ENCODE results near the gene KLHL29.

KLHL29 gene

GRCh38 chr2:23468474-23469141 is 83.6 kb downstream of the KLHL29 start:
- no peaks in the 10 kb centered on the region for H3K9me3 ChIP-seq (ENCODE audit: control insufficient read depth, insufficient read depth, low read length)
- no peaks in the 10 kb centered on the region for H3K36me3 ChIP-seq (ENCODE audit: insufficient read depth, low read length)
- H3K4me1 ChIP-seq (ENCODE audit: insufficient read depth, low read length): no peaks in the 10 kb centered on the region
- H3K9ac ChIP-seq (ENCODE audit: low read depth, low read length): no peak overlapping the region

GRCh38 chr2:23469142-23469540 is 84.2 kb downstream of the KLHL29 start:
- H3K9ac ChIP-seq (ENCODE audit: low read depth, low read length): no peak overlapping the region
- no peaks in the 10 kb centered on the region; the same call in 1 of the 2 replicates for H3K4me1 ChIP-seq (ENCODE audit: insufficient read depth, low read length)
- H3K36me3 ChIP-seq (ENCODE audit: insufficient read depth, low read length): no peaks in the 10 kb centered on the region
- H3K9me3 ChIP-seq (ENCODE audit: control insufficient read depth, insufficient read depth, low read length): no peaks in the 10 kb centered on the region

- Histone ChIP-seq H3K4me1 (ENCODE audit: insufficient read depth, low read length) (peaks cover 36% of the 10 kb centered on the region), H3K9me3 (ENCODE audit: control insufficient read depth, insufficient read depth, low read length) (no peaks in the 10 kb centered on the region), H3K36me3 (ENCODE audit: insufficient read depth, low read length) (no peaks in the 10 kb centered on the region), H3K9ac (ENCODE audit: low read depth, low read length) (no peak overlapping the region)
Observed at GRCh38 chr2:23475036-23475435, 90.1 kb downstream of the KLHL29 start.

GRCh38 chr2:23475473-23475872 is 90.5 kb downstream of the KLHL29 start:
- no peaks in the 10 kb centered on the region for H3K9me3 ChIP-seq (ENCODE audit: control insufficient read depth, insufficient read depth, low read length)
- no peak overlapping the region for H3K9ac ChIP-seq (ENCODE audit: low read depth, low read length)
- H3K36me3 ChIP-seq (ENCODE audit: insufficient read depth, low read length): no peaks in the 10 kb centered on the region
- H3K4me1 ChIP-seq (ENCODE audit: insufficient read depth, low read length): peaks cover 38% of the 10 kb centered on the region

- H3K9me3 ChIP-seq (ENCODE audit: control insufficient read depth, insufficient read depth, low read length): no peaks in the 10 kb centered on the region
- H3K4me1 ChIP-seq (ENCODE audit: insufficient read depth, low read length): peaks cover 44% of the 10 kb centered on the region
- H3K36me3 ChIP-seq (ENCODE audit: insufficient read depth, low read length): no peaks in the 10 kb centered on the region
- no peak overlapping the region for H3K9ac ChIP-seq (ENCODE audit: low read depth, low read length)
Observed at GRCh38 chr2:23476786-23477185, 91.8 kb downstream of the KLHL29 start.

GRCh38 chr2:23477392-23477791 is 92.4 kb downstream of the KLHL29 start:
- Histone ChIP-seq H3K36me3 (ENCODE audit: insufficient read depth, low read length) (no peaks in the 10 kb centered on the region), H3K9ac (ENCODE audit: low read depth, low read length) (no peak overlapping the region), H3K9me3 (ENCODE audit: control insufficient read depth, insufficient read depth, low read length) (no peaks in the 10 kb centered on the region), H3K4me1 (ENCODE audit: insufficient read depth, low read length) (peaks cover 47% of the 10 kb centered on the region)

GRCh38 chr2:23478087-23478932 is 93.3 kb downstream of the KLHL29 start:
- Histone ChIP-seq H3K9me3 (ENCODE audit: control insufficient read depth, insufficient read depth, low read length) (no peaks in the 10 kb centered on the region), H3K4me1 (ENCODE audit: insufficient read depth, low read length) (peaks cover 47% of the 10 kb centered on the region)

GRCh38 chr2:23478933-23479683 is 94.1 kb downstream of the KLHL29 start:
- peaks cover 47% of the 10 kb centered on the region for H3K4me1 ChIP-seq (ENCODE audit: insufficient read depth, low read length)
- H3K9ac ChIP-seq (ENCODE audit: low read depth, low read length): no peak overlapping the region
- H3K9me3 ChIP-seq (ENCODE audit: control insufficient read depth, insufficient read depth, low read length): no peaks in the 10 kb centered on the region
- no peaks in the 10 kb centered on the region for H3K36me3 ChIP-seq (ENCODE audit: insufficient read depth, low read length)

More at GRCh38 chr2:23478087-23478932, 93.3 kb downstream of the KLHL29 start:
- Histone ChIP-seq H3K9ac (ENCODE audit: low read depth, low read length) (no peak overlapping the region), H3K36me3 (ENCODE audit: insufficient read depth, low read length) (no peaks in the 10 kb centered on the region)

GRCh38 chr2:23480957-23481797 is 96.2 kb downstream of the KLHL29 start:
- no peaks in the 10 kb centered on the region for H3K9me3 ChIP-seq (ENCODE audit: control insufficient read depth, insufficient read depth, low read length)
- peaks cover 39% of the 10 kb centered on the region for H3K4me1 ChIP-seq (ENCODE audit: insufficient read depth, low read length)
- no peaks in the 10 kb centered on the region for H3K36me3 ChIP-seq (ENCODE audit: insufficient read depth, low read length)
- no peak overlapping the region for H3K9ac ChIP-seq (ENCODE audit: low read depth, low read length)

- no peaks in the 10 kb centered on the region for H3K9me3 ChIP-seq (ENCODE audit: control insufficient read depth, insufficient read depth, low read length)
- peaks cover 33% of the 10 kb centered on the region for H3K4me1 ChIP-seq (ENCODE audit: insufficient read depth, low read length)
- H3K9ac ChIP-seq (ENCODE audit: low read depth, low read length): no peak overlapping the region
- no peaks in the 10 kb centered on the region for H3K36me3 ChIP-seq (ENCODE audit: insufficient read depth, low read length)
Observed at GRCh38 chr2:23482188-23482587, 97.2 kb downstream of the KLHL29 start.

GRCh38 chr2:23482607-23483006 is 97.6 kb downstream of the KLHL29 start:
- Histone ChIP-seq H3K36me3 (ENCODE audit: insufficient read depth, low read length) (no peaks in the 10 kb centered on the region), H3K9ac (ENCODE audit: low read depth, low read length) (no peak overlapping the region), H3K4me1 (ENCODE audit: insufficient read depth, low read length) (peaks cover 30% of the 10 kb centered on the region), H3K9me3 (ENCODE audit: control insufficient read depth, insufficient read depth, low read length) (no peaks in the 10 kb centered on the region)

- no peaks in the 10 kb centered on the region for H3K36me3 ChIP-seq (ENCODE audit: insufficient read depth, low read length)
- peaks cover 21% of the 10 kb centered on the region for H3K4me1 ChIP-seq (ENCODE audit: insufficient read depth, low read length)
- no peaks in the 10 kb centered on the region for H3K9me3 ChIP-seq (ENCODE audit: control insufficient read depth, insufficient read depth, low read length)
- H3K9ac ChIP-seq (ENCODE audit: low read depth, low read length): no peak overlapping the region
Observed at GRCh38 chr2:23483791-23484190, 98.8 kb downstream of the KLHL29 start.

GRCh38 chr2:23484275-23484674 is 99.3 kb downstream of the KLHL29 start:
- Histone ChIP-seq H3K36me3 (ENCODE audit: insufficient read depth, low read length) (no peaks in the 10 kb centered on the region), H3K9ac (ENCODE audit: low read depth, low read length) (no peak overlapping the region), H3K9me3 (ENCODE audit: control insufficient read depth, insufficient read depth, low read length) (no peaks in the 10 kb centered on the region), H3K4me1 (ENCODE audit: insufficient read depth, low read length) (peaks cover 16% of the 10 kb centered on the region)

- Histone ChIP-seq H3K9me3 (ENCODE audit: control insufficient read depth, insufficient read depth, low read length) (no peaks in the 10 kb centered on the region), H3K9ac (ENCODE audit: low read depth, low read length) (no peak overlapping the region), H3K4me1 (ENCODE audit: insufficient read depth, low read length) (peaks cover 11% of the 10 kb centered on the region), H3K36me3 (ENCODE audit: insufficient read depth, low read length) (no peaks in the 10 kb centered on the region)
Observed at GRCh38 chr2:23484767-23485166, 99.8 kb downstream of the KLHL29 start.

Measured in ES-I3 (cell line).